Type B pancreatic cell (in vitro differentiated cells): ENCODE results near the gene ARHGEF1. TPM values are rescaled to one million over a fixed set of nuclear protein-coding genes. Genes with fewer than 3 reads are reported as not detected.
"Not testable (repeated sequence)": the region's sequence is repeated elsewhere in the genome, so short reads cannot be mapped to it uniquely, and the experiment has no call there.

Experiments
- DNase-seq: peaks from one replicate; pipeline ENCODE4 v3.0.0; 2021; ENCODE audit warnings: mixed read lengths; ENCODE audit not compliant: unreplicated experiment; ENCODE audit errors: extremely low spot score
- H3K27ac Mint-ChIP-seq: 2 replicates; pipeline ENCODE4 v1.8.0; 2021; ENCODE audit warnings: mild to moderate bottlenecking, mixed read lengths
- H3K27me3 Mint-ChIP-seq: 2 replicates; pipeline ENCODE4 v1.8.0; 2021; ENCODE audit warnings: mixed read lengths
- H3K36me3 Mint-ChIP-seq: 2 replicates; pipeline ENCODE4 v1.8.0; 2021; ENCODE audit warnings: mixed read lengths
- H3K4me1 Mint-ChIP-seq: one replicate; pipeline ENCODE4 v1.8.0; 2021; ENCODE audit warnings: mixed read lengths; ENCODE audit not compliant: unreplicated experiment
- H3K4me3 Mint-ChIP-seq: 2 replicates; pipeline ENCODE4 v1.8.0; 2021; ENCODE audit warnings: mild to moderate bottlenecking, mixed read lengths
- H3K9me3 Mint-ChIP-seq: 2 replicates; pipeline ENCODE4 v1.8.0; 2021; ENCODE audit warnings: mixed read lengths
- total RNA-seq: library from RNA; stranded (reverse); gene quantifications from 2 replicates; pipeline ENCODE4 v1.2.1, GENCODE V29; 2021; ENCODE audit warnings: low replicate concordance
- TF ChIP-seq, protein P1 (sequence below): fragments of 200-600 bp; sonication (generic); conservative IDR thresholded peaks from 2 replicates; pipeline ENCODE4 v1.5.0; 2021; ENCODE audit warnings: antibody characterized with exemption, mild to moderate bottlenecking

ARHGEF1 gene
- total RNA-seq, 1 donor from 2014 or later = 58.9 TPM

GRCh38 chr19:41937525-41938468, 54.8 kb downstream of the ARHGEF1 start:
- no peak overlapping the region for H3K27ac Mint-ChIP-seq
- DNase-seq = no peak
- peaks cover 12% of the 10 kb centered on the region for H3K4me1 Mint-ChIP-seq
- peak overlapping the region; percentile 37 for H3K4me3 Mint-ChIP-seq
- H3K27me3 Mint-ChIP-seq = peaks cover 64% of the 10 kb centered on the region
- no peaks in the 10 kb centered on the region for H3K36me3 Mint-ChIP-seq
- TF ChIP-seq, protein P1, sequence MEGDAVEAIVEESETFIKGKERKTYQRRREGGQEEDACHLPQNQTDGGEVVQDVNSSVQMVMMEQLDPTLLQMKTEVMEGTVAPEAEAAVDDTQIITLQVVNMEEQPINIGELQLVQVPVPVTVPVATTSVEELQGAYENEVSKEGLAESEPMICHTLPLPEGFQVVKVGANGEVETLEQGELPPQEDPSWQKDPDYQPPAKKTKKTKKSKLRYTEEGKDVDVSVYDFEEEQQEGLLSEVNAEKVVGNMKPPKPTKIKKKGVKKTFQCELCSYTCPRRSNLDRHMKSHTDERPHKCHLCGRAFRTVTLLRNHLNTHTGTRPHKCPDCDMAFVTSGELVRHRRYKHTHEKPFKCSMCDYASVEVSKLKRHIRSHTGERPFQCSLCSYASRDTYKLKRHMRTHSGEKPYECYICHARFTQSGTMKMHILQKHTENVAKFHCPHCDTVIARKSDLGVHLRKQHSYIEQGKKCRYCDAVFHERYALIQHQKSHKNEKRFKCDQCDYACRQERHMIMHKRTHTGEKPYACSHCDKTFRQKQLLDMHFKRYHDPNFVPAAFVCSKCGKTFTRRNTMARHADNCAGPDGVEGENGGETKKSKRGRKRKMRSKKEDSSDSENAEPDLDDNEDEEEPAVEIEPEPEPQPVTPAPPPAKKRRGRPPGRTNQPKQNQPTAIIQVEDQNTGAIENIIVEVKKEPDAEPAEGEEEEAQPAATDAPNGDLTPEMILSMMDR = peak; percentile 38
- H3K9me3 Mint-ChIP-seq = no peaks in the 10 kb centered on the region

GRCh38 chr19:41939209-41939608, 56.2 kb downstream of the ARHGEF1 start:
- not testable (repeated sequence) for H3K9me3 Mint-ChIP-seq, DNase-seq, H3K4me3 Mint-ChIP-seq, H3K27ac Mint-ChIP-seq, H3K36me3 Mint-ChIP-seq
- H3K4me1 Mint-ChIP-seq = peaks cover 12% of the 10 kb centered on the region
- H3K27me3 Mint-ChIP-seq = peaks cover 55% of the 10 kb centered on the region

DNA sequence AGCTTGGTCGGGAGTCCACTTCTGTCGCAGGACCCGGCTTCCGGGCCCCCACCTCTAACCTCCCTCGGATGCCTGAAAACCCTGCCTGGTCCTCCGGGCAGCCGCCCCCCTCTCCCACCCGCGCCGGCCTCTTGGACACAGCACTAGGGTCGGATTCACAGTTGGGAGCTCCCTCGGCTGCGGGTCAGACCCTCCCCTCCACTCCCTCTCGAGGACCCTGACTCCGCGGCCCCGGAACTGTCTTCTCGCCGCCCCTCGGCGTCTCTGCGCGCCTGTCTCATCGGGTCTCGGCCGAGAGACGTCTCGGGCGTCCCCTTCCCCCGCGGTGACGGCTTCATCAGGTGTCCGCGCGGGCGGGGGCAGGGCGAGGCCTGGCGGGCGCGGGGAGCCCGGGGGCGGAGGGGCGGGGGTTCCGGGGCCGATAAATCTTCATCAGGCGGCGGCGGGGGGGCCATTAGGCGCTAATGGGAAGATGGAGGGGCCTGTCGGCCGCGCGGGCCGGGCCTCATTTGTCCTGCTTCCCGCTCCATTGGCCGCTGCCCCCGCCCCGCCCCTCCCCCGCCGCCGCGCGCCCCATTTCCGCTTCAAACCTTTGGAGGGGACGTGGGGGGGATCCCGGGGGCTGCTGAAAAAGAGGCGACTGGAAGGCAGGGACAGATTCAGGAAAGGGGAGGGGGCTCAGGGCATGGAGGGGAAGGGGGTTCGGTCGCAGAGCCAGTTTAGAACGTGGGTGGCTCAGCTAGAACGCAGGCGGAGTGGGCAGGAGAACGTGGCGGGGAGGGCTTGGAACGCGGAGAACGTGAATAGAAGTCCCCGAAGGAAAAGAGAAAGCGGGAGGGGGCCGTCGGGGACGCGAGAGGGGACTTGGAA, 57.1 kb downstream of the ARHGEF1 start:
- H3K9me3 Mint-ChIP-seq = no peaks in the 10 kb centered on the region
- H3K27me3 Mint-ChIP-seq = peaks cover 50% of the 10 kb centered on the region
- H3K36me3 Mint-ChIP-seq = no peaks in the 10 kb centered on the region
- peak; percentile 78 for DNase-seq
- H3K4me1 Mint-ChIP-seq = peaks cover 7% of the 10 kb centered on the region
- TF ChIP-seq, protein P1 = no peak
- H3K27ac Mint-ChIP-seq = peak overlapping the region; percentile 64
- peak overlapping the region; percentile 89 for H3K4me3 Mint-ChIP-seq

DNA sequence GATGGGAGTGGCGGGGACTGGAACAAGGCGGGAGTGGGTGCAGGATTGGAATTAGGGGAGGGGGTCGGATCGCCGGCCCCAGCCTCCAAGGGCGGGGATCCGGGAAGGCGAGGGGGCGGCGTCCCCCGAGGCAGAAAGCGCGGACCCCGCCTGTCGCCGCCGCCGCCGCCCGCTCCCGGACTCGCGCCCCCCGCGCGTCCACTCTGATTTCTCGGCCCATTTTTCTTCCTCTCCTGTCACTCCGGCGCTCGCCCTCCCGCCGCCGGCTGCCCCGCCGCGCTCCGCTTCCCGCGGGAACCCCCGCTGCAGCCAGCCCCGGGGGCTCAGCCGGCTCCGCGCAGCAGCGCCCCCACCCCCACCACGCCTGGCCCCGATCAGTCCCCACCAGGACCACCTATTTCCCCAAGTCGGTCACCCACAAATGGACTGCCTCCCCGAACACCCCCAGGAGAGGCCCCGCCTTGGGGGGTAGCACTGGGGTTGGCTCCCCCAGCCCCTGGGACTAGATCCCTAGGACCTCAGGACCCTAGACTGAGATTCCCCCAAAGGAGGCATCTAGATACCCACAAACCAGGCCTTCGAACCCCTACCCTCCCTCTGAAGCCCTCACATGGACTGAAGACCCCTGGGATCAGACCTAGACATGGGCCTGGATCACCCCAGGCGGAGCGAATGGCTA, 57.9 kb downstream of the ARHGEF1 start:
- H3K36me3 Mint-ChIP-seq = no peaks in the 10 kb centered on the region
- peaks cover 44% of the 10 kb centered on the region for H3K27me3 Mint-ChIP-seq
- peak overlapping the region; percentile 89 for H3K4me3 Mint-ChIP-seq
- H3K27ac Mint-ChIP-seq = peak overlapping the region; percentile 64
- H3K9me3 Mint-ChIP-seq = no peaks in the 10 kb centered on the region
- peaks cover 5% of the 10 kb centered on the region for H3K4me1 Mint-ChIP-seq
- DNase-seq = no peak
- TF ChIP-seq, protein P1 = no peak

DNA sequence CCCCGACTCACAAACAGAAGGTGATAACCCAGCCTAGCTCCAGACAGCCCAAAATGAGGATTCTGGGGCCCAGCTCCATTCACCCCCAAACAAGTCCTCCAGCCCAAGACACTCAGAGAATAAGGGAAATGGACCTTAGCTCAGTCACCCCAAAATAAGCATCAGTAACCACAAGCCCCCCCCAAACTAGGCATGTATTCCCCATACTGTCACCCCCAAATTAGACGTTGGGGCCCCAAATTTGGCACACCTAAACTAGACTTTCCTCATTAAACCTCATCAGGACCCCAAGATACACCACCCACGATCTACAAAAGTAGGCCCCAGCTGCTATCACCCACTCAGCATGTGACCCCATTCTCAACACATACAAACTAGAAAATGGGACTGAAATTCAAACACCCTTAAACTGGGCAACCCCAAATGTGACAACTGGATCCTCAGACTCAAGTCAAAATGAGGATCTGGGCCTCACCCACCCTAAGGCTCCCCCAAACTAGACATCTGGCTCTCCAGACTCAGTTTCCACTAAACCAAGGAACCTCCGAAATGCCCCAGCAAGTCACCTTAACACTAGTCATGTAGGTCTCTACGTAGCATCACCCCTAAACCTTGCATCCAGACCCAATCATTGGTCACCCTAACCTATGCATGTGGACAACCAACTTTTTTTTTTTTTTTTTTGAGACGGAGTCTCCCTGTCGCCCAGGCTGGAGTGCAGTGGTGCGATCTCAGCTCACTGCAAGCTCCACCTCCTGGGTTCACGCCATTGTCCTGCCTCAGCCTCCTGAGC, 58.6 kb downstream of the ARHGEF1 start:
- peak overlapping the region; percentile 79 for H3K4me3 Mint-ChIP-seq
- no peaks in the 10 kb centered on the region for H3K36me3 Mint-ChIP-seq
- H3K9me3 Mint-ChIP-seq = no peaks in the 10 kb centered on the region
- no peak overlapping the region for H3K27ac Mint-ChIP-seq
- peaks cover 5% of the 10 kb centered on the region for H3K4me1 Mint-ChIP-seq
- H3K27me3 Mint-ChIP-seq = peaks cover 37% of the 10 kb centered on the region
- no peak for DNase-seq
- TF ChIP-seq, protein P1 = no peak
